HUDEP-2 (cell line): ENCODE measurements around the gene FAM184B.

Source experiments
- DNase-seq, 76 experiments: peaks; one replicate each; lab custom pipeline; 2025; ENCODE audit not compliant: unreplicated experiment in 76 of 76; lab: John Stamatoyannopoulos, UW

Gene FAM184B

GRCh38 chr4:17587094-17587822, 194.2 kb downstream of the FAM184B start:
- no peak for DNase-seq

GRCh38 chr4:17584521-17585213, 196.8 kb downstream of the FAM184B start:
- DNase-seq, result no peak

GRCh38 chr4:17583941-17584340, 197.5 kb downstream of the FAM184B start:
- no peak for DNase-seq

- no peak for DNase-seq
Observed at GRCh38 chr4:17583276-17583675, 198.1 kb downstream of the FAM184B start.

GRCh38 chr4:17580969-17581368, 200.5 kb downstream of the FAM184B start:
- DNase-seq, result no peak
